Measurements from ENCODE around the gene ADTRP.

ADTRP gene

GRCh38 chr6:11724286-11724685, 54.3 kb downstream of the ADTRP start:
- no peak for DNase-seq (ENCODE audit: low spot score)

GRCh38 chr6:11722805-11723631, 55.6 kb downstream of the ADTRP start:
- no peak for DNase-seq (ENCODE audit: low spot score)

- no peak for DNase-seq (ENCODE audit: low spot score)
These were observed 56.4 kb downstream of the ADTRP start for GRCh38 chr6:11722220-11722619.

- DNase-seq (ENCODE audit: low spot score), result peak; percentile 68
These were observed 60.1 kb downstream of the ADTRP start for GRCh38 chr6:11718463-11718862.

GRCh38 chr6:11718031-11718430, 60.6 kb downstream of the ADTRP start:
- DNase-seq (ENCODE audit: low spot score), result no peak

GRCh38 chr6:11714798-11715285, 63.8 kb downstream of the ADTRP start:
- no peak for DNase-seq (ENCODE audit: low spot score)

- DNase-seq (ENCODE audit: low spot score), result no peak
These were observed 64.3 kb downstream of the ADTRP start for GRCh38 chr6:11714116-11714797.

- DNase-seq (ENCODE audit: low spot score), result peak; percentile 62
These were observed 65.8 kb downstream of the ADTRP start for GRCh38 chr6:11712760-11713159.

- no peak for DNase-seq (ENCODE audit: low spot score)
These were observed 66.5 kb downstream of the ADTRP start for GRCh38 chr6:11711984-11712711.

- no peak for DNase-seq (ENCODE audit: low spot score)
These were observed 67.3 kb downstream of the ADTRP start for GRCh38 chr6:11711003-11711983.

GRCh38 chr6:11710311-11710761, 68.3 kb downstream of the ADTRP start:
- DNase-seq (ENCODE audit: low spot score), result no peak

- DNase-seq (ENCODE audit: low spot score), result no peak
These were observed 72.4 kb downstream of the ADTRP start for GRCh38 chr6:11706171-11706570.

GRCh38 chr6:11705483-11705882, 73.1 kb downstream of the ADTRP start:
- no peak for DNase-seq (ENCODE audit: low spot score)

GRCh38 chr6:11705069-11705468, 73.5 kb downstream of the ADTRP start:
- no peak for DNase-seq (ENCODE audit: low spot score)

GRCh38 chr6:11703725-11704124, 74.9 kb downstream of the ADTRP start:
- no peak for DNase-seq (ENCODE audit: low spot score)

GRCh38 chr6:11702500-11703130, 76.0 kb downstream of the ADTRP start:
- peak; percentile 73 for DNase-seq (ENCODE audit: low spot score)

- DNase-seq (ENCODE audit: low spot score), result no peak
These were observed 76.5 kb downstream of the ADTRP start for GRCh38 chr6:11702089-11702488.

- no peak for DNase-seq (ENCODE audit: low spot score)
These were observed 77.0 kb downstream of the ADTRP start for GRCh38 chr6:11701573-11701972.

GRCh38 chr6:11700118-11700718, 78.4 kb downstream of the ADTRP start:
- peak; percentile 40 for DNase-seq (ENCODE audit: low spot score)

GRCh38 chr6:11699576-11699975, 79.0 kb downstream of the ADTRP start:
- DNase-seq (ENCODE audit: low spot score), result no peak

Measured in AG20443 (cell line).